Measurements from ENCODE around the gene VSTM4.

DNA sequence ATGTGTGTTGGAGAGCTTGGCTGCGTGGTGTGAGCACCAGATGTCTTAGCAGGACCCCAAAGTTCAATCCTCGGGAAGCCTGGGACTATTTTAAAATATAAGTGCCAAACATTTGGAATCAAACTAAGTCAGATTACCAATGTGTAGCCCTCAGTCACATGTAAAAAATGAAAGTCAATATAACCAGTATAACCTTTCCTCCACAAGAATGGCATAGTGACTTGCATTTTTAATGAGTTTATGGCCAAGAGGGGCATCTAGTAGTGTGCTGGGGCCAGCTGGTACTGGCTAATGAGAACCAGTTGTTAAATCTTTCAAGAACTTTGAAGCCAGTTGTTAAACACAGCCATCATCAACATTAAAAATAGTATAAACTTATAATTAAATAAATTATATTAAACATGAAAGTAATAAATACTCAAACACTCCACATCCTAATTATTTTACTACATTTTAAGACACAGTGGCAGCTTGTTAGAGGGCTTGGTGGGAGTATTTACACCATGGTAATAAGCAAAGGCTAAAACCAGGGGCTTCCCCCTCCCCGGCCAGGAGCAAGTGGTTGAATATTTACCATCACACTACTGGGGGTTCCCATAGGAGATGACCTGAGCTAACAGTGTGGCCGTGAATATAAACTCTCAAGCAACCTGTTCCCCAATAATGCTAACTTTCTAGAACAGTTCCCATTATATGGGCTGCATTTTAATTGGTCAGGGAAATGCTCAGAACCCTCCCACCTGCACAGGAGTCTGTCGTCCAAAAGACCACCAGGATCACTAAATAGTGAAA lies 26.4 kb upstream of the VSTM4 start:
- TF ChIP-seq, protein P1, sequence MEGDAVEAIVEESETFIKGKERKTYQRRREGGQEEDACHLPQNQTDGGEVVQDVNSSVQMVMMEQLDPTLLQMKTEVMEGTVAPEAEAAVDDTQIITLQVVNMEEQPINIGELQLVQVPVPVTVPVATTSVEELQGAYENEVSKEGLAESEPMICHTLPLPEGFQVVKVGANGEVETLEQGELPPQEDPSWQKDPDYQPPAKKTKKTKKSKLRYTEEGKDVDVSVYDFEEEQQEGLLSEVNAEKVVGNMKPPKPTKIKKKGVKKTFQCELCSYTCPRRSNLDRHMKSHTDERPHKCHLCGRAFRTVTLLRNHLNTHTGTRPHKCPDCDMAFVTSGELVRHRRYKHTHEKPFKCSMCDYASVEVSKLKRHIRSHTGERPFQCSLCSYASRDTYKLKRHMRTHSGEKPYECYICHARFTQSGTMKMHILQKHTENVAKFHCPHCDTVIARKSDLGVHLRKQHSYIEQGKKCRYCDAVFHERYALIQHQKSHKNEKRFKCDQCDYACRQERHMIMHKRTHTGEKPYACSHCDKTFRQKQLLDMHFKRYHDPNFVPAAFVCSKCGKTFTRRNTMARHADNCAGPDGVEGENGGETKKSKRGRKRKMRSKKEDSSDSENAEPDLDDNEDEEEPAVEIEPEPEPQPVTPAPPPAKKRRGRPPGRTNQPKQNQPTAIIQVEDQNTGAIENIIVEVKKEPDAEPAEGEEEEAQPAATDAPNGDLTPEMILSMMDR (IDR thresholded peaks at IDR 0.05) = no peak
- TF ChIP-seq POLR2A (IDR thresholded peaks at IDR 0.05) = no peak

Data from ovary (tissue), 3 donors.